ENCODE results near the gene NBEAL1. TPM values are rescaled to one million over a fixed set of nuclear protein-coding genes. Genes with fewer than 3 reads are reported as not detected.
"Not testable (repeated sequence)": the region's sequence is repeated elsewhere in the genome, so short reads cannot be mapped to it uniquely, and the experiment has no call there.

Gene NBEAL1
- total RNA-seq, 1 donor from 2014 or later: 18.0 TPM

DNA sequence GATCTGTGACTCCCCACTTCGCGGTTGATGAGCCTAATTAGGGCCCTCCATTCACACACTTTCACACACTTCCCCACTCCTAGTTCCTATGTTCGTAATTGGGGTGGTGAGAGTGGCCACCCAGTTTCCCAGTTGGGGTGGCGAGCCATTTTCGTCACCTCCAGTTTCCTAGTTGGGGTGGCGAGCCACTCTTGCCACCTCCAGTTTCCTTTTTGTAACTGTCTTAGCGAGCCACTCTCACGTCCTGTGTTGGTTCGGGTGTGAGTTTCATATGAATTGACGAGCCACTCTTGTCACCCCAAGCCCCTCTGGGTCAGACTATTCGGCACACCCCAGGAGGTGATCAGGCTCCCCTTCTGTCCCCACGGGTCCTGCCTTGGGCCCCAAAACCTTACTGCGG is 238.1 kb downstream of the NBEAL1 start:
- TF ChIP-seq, protein P1, sequence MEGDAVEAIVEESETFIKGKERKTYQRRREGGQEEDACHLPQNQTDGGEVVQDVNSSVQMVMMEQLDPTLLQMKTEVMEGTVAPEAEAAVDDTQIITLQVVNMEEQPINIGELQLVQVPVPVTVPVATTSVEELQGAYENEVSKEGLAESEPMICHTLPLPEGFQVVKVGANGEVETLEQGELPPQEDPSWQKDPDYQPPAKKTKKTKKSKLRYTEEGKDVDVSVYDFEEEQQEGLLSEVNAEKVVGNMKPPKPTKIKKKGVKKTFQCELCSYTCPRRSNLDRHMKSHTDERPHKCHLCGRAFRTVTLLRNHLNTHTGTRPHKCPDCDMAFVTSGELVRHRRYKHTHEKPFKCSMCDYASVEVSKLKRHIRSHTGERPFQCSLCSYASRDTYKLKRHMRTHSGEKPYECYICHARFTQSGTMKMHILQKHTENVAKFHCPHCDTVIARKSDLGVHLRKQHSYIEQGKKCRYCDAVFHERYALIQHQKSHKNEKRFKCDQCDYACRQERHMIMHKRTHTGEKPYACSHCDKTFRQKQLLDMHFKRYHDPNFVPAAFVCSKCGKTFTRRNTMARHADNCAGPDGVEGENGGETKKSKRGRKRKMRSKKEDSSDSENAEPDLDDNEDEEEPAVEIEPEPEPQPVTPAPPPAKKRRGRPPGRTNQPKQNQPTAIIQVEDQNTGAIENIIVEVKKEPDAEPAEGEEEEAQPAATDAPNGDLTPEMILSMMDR (IDR thresholded peaks at IDR 0.05; ENCODE audit: borderline replicate concordance): no peak

DNA sequence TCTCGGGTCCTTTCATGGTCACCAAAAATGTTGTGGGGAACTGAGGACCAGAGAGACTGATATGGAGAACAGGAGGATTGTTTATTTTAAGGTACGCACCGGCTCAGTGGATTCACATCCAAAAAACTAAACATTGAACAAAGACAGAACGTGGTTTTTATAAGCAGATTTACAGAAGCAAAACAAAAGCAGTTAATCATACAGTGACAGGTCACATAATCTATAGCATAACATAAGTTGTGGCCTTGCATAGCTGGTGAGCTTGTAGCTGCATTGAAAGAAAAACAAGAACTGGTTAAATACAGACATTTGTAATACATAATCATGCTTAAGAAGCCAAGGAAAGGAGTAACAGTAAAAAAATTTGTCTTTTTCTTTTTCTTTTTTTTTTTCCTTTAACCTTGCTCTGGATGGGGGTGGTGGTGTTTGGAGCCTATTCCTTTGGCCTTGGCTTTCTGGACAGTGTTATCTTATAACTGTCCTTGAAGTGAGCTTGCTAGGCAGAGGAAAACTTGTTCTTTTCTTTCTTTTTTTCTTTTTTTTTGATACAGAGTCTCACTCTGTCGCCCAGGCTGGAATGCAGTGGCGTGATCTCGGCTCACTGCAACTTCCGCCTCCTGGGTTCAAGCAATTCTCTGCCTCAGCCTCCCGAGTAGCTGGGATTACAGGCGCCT is 238.9 kb downstream of the NBEAL1 start:
- intact Hi-C loops (cut with micrococcal nuclease); DNase-seq; H3K4me3 ChIP-seq; H3K27me3 ChIP-seq (ENCODE audit: low read depth); H3K9me3 ChIP-seq (replicated peaks); H3K27ac ChIP-seq (replicated peaks); H3K4me1 ChIP-seq: not testable (repeated sequence)
- peaks cover 80% of the 10 kb centered on the region for H3K36me3 ChIP-seq

More for the DNA sequence above, 238.1 kb downstream of the NBEAL1 start:
- intact Hi-C loops (cut with micrococcal nuclease): no loop called here
- Histone ChIP-seq H3K27me3 (ENCODE audit: low read depth) (no peaks in the 10 kb centered on the region), H3K4me3 (no peak overlapping the region), H3K9me3 (replicated peaks) (no peaks in the 10 kb centered on the region), H3K4me1 (no peaks in the 10 kb centered on the region), H3K27ac (replicated peaks) (no peak overlapping the region), H3K36me3 (peaks cover 80% of the 10 kb centered on the region)
- DNase-seq: no peak

DNA sequence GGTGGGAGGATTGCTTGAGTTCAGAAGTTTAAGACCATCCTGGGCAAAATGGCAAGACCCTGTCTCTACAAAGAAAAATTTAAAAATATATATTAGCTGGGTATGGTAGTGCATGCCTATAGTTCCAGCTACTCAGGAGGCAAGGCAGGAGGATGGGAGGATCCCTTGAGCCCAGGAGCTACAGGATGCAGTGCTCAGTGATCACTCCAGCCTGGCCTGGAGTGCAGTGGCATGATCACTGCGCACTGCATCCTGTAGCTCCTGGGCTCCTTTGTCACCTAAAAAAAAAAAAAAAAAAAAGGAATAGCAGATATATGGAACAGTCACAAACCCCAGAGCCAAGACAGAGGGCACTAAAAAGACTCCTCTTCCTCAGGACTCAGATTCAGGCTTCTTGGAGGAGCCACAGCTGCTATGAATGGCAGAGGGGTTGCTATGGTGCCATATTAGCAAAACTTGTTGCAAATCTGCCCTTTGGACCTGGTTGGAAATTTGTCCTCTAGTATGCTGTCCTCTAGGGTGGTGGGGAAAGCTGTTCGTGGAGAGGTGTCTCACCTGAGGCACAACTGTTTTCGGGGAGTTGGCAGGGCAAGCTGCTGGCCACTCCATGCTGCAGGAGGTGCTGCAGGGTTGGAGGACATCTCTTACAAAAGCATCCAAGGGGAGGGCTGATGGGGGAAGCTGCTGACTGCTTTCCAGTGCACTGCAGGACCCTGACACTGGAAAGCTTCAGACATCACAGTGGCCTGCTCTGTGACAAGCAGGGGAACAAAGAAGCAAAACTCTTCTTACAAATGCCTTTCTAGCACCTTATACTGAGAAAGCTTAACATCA is 246.9 kb downstream of the NBEAL1 start:
- Histone ChIP-seq H3K36me3 (peaks cover 60% of the 10 kb centered on the region), H3K4me1 (peaks cover 2% of the 10 kb centered on the region), H3K4me3 (no peak overlapping the region), H3K9me3 (replicated peaks) (no peaks in the 10 kb centered on the region), H3K27ac (replicated peaks) (no peak overlapping the region), H3K27me3 (ENCODE audit: low read depth) (no peaks in the 10 kb centered on the region)
- no peak for DNase-seq
- intact Hi-C loops (cut with micrococcal nuclease): no loop called here
- TF ChIP-seq, protein P1 (IDR thresholded peaks at IDR 0.05; ENCODE audit: borderline replicate concordance): no peak

Other genes starting within 250 kb of the NBEAL1 start
- gene ICA1L, start 143.1 kb upstream of the NBEAL1 start, total RNA-seq: 6.5 TPM
- 62.4 TPM for gene WDR12, start 103.2 kb upstream of the NBEAL1 start, total RNA-seq
- gene CARF, start 102.6 kb upstream of the NBEAL1 start, total RNA-seq: 8.1 TPM
- gene CYP20A1, start 224.1 kb downstream of the NBEAL1 start, total RNA-seq: 11.9 TPM